WTC11 (cell line): ENCODE data around the gene HSP90AB1. TPM values are rescaled to one million over a fixed set of nuclear protein-coding genes. Genes with fewer than 3 reads are reported as not detected.

Experiments
- ATF2 ChIP-seq: sonication (generic); formaldehyde crosslinking; IDR thresholded peaks from 2 replicates; pipeline ENCODE4 v1.8.1; 2022; ENCODE audit warnings: low read depth, missing genetic modification reagents, borderline replicate concordance
- ETV6 ChIP-seq: sonication (generic); formaldehyde crosslinking; IDR thresholded peaks from 2 replicates; pipeline ENCODE4 v1.8.1; 2022; ENCODE audit warnings: mild to moderate bottlenecking, missing genetic modification reagents
- FOXK1 ChIP-seq: sonication (generic); formaldehyde crosslinking; IDR thresholded peaks from 2 replicates; pipeline ENCODE4 v1.8.0; 2022; ENCODE audit warnings: mild to moderate bottlenecking, moderate library complexity, missing genetic modification reagents
- GABPB1 ChIP-seq: sonication (generic); formaldehyde crosslinking; IDR thresholded peaks from 2 replicates; pipeline ENCODE4 v1.8.1; 2023; ENCODE audit warnings: mild to moderate bottlenecking, missing genetic modification reagents
- GRHL2 ChIP-seq: fragments of 250-450 bp; sonication (Bioruptor Pico); IDR thresholded peaks from 2 replicates; pipeline ENCODE4 v1.8.0; 2022; ENCODE audit warnings: mild to moderate bottlenecking, moderate library complexity; ENCODE audit not compliant: insufficient replicate concordance, severe bottlenecking
- HMGA2 ChIP-seq: fragments of 250-450 bp; sonication (Bioruptor Pico); IDR thresholded peaks from 2 replicates; pipeline ENCODE4 v1.4.0; 2021; ENCODE audit warnings: mild to moderate bottlenecking, moderate library complexity
- JUN ChIP-seq: sonication (generic); formaldehyde crosslinking; IDR thresholded peaks from 2 replicates; pipeline ENCODE4 v1.8.0; 2023; ENCODE audit warnings: mild to moderate bottlenecking, missing genetic modification reagents
- KAT7 ChIP-seq: sonication (generic); formaldehyde crosslinking; IDR thresholded peaks from 2 replicates; pipeline ENCODE4 v1.8.1; 2023; ENCODE audit warnings: missing genetic modification reagents, mild to moderate bottlenecking, borderline replicate concordance
- MAX ChIP-seq: sonication (generic); formaldehyde crosslinking; IDR thresholded peaks from 2 replicates; pipeline ENCODE4 v1.8.0; 2022; ENCODE audit warnings: mild to moderate bottlenecking, missing genetic modification reagents
- NFATC4 ChIP-seq: fragments of 250-450 bp; sonication (Bioruptor Pico); IDR thresholded peaks from 2 replicates; pipeline ENCODE4 v1.9.0; 2021; ENCODE audit warnings: mild to moderate bottlenecking
- NR1H2 ChIP-seq: sonication (generic); formaldehyde crosslinking; IDR thresholded peaks from 2 replicates; pipeline ENCODE4 v1.9.0; 2021; ENCODE audit warnings: mild to moderate bottlenecking, moderate library complexity, missing genetic modification reagents
- RORB ChIP-seq: fragments of 250-450 bp; sonication (Bioruptor Pico); IDR thresholded peaks from 2 replicates; pipeline ENCODE4 v1.9.0; 2021; ENCODE audit warnings: mild to moderate bottlenecking
- SP1 ChIP-seq: sonication (generic); formaldehyde crosslinking; conservative IDR thresholded peaks from 2 replicates; pipeline ENCODE4 v1.8.1; 2022; ENCODE audit warnings: missing genetic modification reagents
- USF2 ChIP-seq: sonication (generic); formaldehyde crosslinking; IDR thresholded peaks from 2 replicates; pipeline ENCODE4 v1.8.1; 2023; ENCODE audit warnings: mild to moderate bottlenecking, missing genetic modification reagents, moderate library complexity
- ZBTB21 ChIP-seq: sonication (generic); formaldehyde crosslinking; IDR thresholded peaks from 2 replicates; pipeline ENCODE4 v1.8.1; 2023; ENCODE audit warnings: mild to moderate bottlenecking, missing genetic modification reagents, borderline replicate concordance
- ZNF416 ChIP-seq: fragments of 250-450 bp; sonication (Bioruptor Pico); IDR thresholded peaks from 2 replicates; pipeline ENCODE4 v1.9.0; 2021; ENCODE audit warnings: mild to moderate bottlenecking, inconsistent platforms
- ZNF423 ChIP-seq: fragments of 250-450 bp; sonication (Bioruptor Pico); IDR thresholded peaks from 2 replicates; pipeline ENCODE4 v2.1.2; 2022; ENCODE audit warnings: mild to moderate bottlenecking, moderate library complexity
- ZNF671 ChIP-seq: fragments of 250-450 bp; sonication (Bioruptor Pico); IDR thresholded peaks from 2 replicates; pipeline ENCODE4 v1.8.0; 2021; ENCODE audit warnings: mild to moderate bottlenecking
- total RNA-seq: library from RNA; stranded (reverse); gene quantifications from 3 replicates; pipeline ENCODE4 v1.2.3, GENCODE V29; 2021
- TF ChIP-seq, protein P1 (sequence below): sonication (generic); formaldehyde crosslinking; IDR thresholded peaks from 2 replicates; pipeline ENCODE4 v1.8.1; 2023; ENCODE audit warnings: mild to moderate bottlenecking, missing genetic modification reagents
- TF ChIP-seq, protein P2 (sequence below): sonication (generic); formaldehyde crosslinking; conservative IDR thresholded peaks from 2 replicates; pipeline ENCODE4 v1.8.1; 2022; ENCODE audit warnings: mild to moderate bottlenecking, missing genetic modification reagents
- TF ChIP-seq, protein P3 (sequence below): sonication (generic); formaldehyde crosslinking; IDR thresholded peaks from 2 replicates; pipeline ENCODE4 v1.8.0; 2023; ENCODE audit warnings: missing genetic modification reagents, mild to moderate bottlenecking, borderline replicate concordance
- TF ChIP-seq, protein P4 (sequence below): sonication (generic); formaldehyde crosslinking; IDR thresholded peaks from 2 replicates; pipeline ENCODE4 v1.8.0; 2022; ENCODE audit warnings: mild to moderate bottlenecking, missing genetic modification reagents
- TF ChIP-seq, protein P5 (sequence below): fragments of 250-450 bp; sonication (Bioruptor Pico); IDR thresholded peaks from 2 replicates; pipeline ENCODE4 v1.9.0; 2021; ENCODE audit warnings: mild to moderate bottlenecking
- TF ChIP-seq, protein P6 (sequence below): fragments of 250-450 bp; sonication (Bioruptor Pico); conservative IDR thresholded peaks from 2 replicates; pipeline ENCODE4 v1.9.0; 2021; ENCODE audit warnings: mild to moderate bottlenecking

Gene HSP90AB1
- total RNA-seq, 1 experiment from 2014 or later: 2,171 TPM

DNA sequence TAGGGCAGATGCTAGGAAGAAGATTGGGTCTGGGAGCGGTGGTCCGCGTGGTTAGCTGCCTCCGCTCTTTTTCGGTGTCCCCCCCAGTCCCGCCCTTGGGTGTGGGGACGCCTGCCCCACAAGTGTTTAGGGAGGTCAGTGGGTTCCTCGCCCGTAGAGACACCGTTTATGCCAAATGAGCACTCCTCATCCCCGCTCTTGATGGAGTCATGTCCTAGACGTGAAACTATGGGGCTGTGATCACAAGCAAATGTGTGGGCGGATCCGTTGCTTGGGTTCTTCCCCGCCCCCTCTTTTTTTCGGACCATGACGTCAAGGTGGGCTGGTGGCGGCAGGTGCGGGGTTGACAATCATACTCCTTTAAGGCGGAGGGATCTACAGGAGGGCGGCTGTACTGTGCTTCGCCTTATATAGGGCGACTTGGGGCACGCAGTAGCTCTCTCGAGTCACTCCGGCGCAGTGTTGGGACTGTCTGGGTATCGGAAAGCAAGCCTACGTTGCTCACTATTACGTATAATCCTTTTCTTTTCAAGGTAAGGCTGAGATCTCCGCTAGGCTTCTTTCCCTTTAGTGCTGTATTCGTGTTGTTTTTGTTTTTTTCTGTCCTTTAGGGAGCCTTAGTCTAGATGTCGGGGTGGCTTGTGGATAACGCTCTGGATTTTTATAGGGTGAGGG lies at the start of gene HSP90AB1 (continued):
- TF ChIP-seq, protein P1, sequence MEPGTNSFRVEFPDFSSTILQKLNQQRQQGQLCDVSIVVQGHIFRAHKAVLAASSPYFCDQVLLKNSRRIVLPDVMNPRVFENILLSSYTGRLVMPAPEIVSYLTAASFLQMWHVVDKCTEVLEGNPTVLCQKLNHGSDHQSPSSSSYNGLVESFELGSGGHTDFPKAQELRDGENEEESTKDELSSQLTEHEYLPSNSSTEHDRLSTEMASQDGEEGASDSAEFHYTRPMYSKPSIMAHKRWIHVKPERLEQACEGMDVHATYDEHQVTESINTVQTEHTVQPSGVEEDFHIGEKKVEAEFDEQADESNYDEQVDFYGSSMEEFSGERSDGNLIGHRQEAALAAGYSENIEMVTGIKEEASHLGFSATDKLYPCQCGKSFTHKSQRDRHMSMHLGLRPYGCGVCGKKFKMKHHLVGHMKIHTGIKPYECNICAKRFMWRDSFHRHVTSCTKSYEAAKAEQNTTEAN (CRISPR knock-in tag): 0 out of 2 replicates have a peak, but pooled peaks have one; percentile 64
- TF ChIP-seq GABPB1: peak; percentile 57; the same call in 1 of the 2 replicates
- 0 out of 2 replicates have a peak, but pooled peaks have one; percentile 4 for TF ChIP-seq HMGA2 (CRISPR knock-in tag)
- TF ChIP-seq, protein P2, sequence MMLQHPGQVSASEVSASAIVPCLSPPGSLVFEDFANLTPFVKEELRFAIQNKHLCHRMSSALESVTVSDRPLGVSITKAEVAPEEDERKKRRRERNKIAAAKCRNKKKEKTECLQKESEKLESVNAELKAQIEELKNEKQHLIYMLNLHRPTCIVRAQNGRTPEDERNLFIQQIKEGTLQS (CRISPR knock-in tag): no peak
- TF ChIP-seq NFATC4 (CRISPR knock-in tag): 0 out of 2 replicates have a peak, but pooled peaks have one; percentile 34
- TF ChIP-seq ETV6 (CRISPR knock-in tag): peak; percentile 30; the same call in 1 of the 2 replicates
- TF ChIP-seq GRHL2 (CRISPR knock-in tag): no peak
- TF ChIP-seq ZNF423 (CRISPR knock-in tag): no peak
- TF ChIP-seq RORB (CRISPR knock-in tag): peak; percentile 28; the same call in 1 of the 2 replicates
- TF ChIP-seq USF2 (CRISPR knock-in tag): no peak
- peak; percentile 34; the same call in 1 of the 2 replicates for TF ChIP-seq ZBTB21 (CRISPR knock-in tag)
- TF ChIP-seq SP1 (CRISPR knock-in tag): peak; percentile 80
- TF ChIP-seq KAT7 (CRISPR knock-in tag): peak; percentile 84
- 0 out of 2 replicates have a peak, but pooled peaks have one; percentile 66 for TF ChIP-seq JUN (CRISPR knock-in tag)
- 0 out of 2 replicates have a peak, but pooled peaks have one; percentile 28 for TF ChIP-seq ZNF416
- TF ChIP-seq NR1H2: no peak
- TF ChIP-seq, protein P3, sequence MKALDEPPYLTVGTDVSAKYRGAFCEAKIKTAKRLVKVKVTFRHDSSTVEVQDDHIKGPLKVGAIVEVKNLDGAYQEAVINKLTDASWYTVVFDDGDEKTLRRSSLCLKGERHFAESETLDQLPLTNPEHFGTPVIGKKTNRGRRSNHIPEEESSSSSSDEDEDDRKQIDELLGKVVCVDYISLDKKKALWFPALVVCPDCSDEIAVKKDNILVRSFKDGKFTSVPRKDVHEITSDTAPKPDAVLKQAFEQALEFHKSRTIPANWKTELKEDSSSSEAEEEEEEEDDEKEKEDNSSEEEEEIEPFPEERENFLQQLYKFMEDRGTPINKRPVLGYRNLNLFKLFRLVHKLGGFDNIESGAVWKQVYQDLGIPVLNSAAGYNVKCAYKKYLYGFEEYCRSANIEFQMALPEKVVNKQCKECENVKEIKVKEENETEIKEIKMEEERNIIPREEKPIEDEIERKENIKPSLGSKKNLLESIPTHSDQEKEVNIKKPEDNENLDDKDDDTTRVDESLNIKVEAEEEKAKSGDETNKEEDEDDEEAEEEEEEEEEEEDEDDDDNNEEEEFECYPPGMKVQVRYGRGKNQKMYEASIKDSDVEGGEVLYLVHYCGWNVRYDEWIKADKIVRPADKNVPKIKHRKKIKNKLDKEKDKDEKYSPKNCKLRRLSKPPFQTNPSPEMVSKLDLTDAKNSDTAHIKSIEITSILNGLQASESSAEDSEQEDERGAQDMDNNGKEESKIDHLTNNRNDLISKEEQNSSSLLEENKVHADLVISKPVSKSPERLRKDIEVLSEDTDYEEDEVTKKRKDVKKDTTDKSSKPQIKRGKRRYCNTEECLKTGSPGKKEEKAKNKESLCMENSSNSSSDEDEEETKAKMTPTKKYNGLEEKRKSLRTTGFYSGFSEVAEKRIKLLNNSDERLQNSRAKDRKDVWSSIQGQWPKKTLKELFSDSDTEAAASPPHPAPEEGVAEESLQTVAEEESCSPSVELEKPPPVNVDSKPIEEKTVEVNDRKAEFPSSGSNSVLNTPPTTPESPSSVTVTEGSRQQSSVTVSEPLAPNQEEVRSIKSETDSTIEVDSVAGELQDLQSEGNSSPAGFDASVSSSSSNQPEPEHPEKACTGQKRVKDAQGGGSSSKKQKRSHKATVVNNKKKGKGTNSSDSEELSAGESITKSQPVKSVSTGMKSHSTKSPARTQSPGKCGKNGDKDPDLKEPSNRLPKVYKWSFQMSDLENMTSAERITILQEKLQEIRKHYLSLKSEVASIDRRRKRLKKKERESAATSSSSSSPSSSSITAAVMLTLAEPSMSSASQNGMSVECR (CRISPR knock-in tag): peak; percentile 73
- peak; percentile 72 for TF ChIP-seq FOXK1 (CRISPR knock-in tag)
- TF ChIP-seq, protein P4, sequence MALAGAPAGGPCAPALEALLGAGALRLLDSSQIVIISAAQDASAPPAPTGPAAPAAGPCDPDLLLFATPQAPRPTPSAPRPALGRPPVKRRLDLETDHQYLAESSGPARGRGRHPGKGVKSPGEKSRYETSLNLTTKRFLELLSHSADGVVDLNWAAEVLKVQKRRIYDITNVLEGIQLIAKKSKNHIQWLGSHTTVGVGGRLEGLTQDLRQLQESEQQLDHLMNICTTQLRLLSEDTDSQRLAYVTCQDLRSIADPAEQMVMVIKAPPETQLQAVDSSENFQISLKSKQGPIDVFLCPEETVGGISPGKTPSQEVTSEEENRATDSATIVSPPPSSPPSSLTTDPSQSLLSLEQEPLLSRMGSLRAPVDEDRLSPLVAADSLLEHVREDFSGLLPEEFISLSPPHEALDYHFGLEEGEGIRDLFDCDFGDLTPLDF (CRISPR knock-in tag): no peak
- peak; percentile 50; the same call in 1 of the 2 replicates for TF ChIP-seq MAX (CRISPR knock-in tag)
- TF ChIP-seq, protein P5, sequence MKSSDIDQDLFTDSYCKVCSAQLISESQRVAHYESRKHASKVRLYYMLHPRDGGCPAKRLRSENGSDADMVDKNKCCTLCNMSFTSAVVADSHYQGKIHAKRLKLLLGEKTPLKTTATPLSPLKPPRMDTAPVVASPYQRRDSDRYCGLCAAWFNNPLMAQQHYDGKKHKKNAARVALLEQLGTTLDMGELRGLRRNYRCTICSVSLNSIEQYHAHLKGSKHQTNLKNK (CRISPR knock-in tag): no peak; the same call in 1 of the 2 replicates
- TF ChIP-seq ATF2 (CRISPR knock-in tag): no peak
- TF ChIP-seq, protein P6, sequence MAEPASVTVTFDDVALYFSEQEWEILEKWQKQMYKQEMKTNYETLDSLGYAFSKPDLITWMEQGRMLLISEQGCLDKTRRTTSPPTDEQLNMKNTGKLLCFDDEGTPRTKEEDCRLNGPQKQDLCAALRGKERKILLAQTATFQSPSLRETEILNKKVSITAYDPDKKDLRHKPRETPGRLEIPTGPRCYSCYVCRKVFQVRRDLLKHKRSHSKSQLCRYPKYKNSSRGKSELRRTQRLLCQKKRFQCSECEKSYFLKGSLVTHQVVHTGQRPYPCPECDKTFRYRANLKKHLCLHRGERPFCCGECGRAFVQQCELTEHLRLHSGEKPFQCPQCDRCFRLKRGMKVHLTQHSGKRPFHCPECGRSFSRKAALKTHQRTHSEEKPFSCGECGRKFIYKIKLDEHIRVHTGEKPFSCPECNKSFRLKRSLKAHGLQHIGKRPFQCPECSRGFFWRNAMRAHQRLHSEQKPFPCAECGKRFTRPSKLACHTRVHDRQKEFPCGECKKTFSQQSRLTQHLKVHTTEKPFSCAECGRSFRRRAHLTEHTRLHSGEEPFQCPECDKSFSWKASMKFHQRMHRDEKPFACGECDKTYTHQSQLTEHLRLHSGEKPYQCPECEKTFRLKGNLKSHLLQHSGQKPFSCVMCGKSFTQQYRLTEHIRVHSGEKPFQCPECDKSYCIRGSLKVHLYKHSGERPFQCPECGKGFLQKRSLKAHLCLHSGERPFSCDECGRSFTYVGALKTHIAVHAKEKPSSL (CRISPR knock-in tag): no peak
- peak; percentile 57; the same call in 1 of the 2 replicates for TF ChIP-seq ZNF671 (CRISPR knock-in tag)
